Neural crest cell (in vitro differentiated cells): Measurements from ENCODE around the gene ARHGEF10L. TPM values are rescaled to one million over a fixed set of nuclear protein-coding genes. Genes with fewer than 3 reads are reported as not detected.
A peak's percentile ranks its signal among the peaks of the same experiment; 100 is the strongest.

ENCODE experiments used
- DNase-seq: peaks from one replicate; pipeline ENCODE4 v3.0.0; 2021; ENCODE audit warnings: low read depth, mixed read lengths, low spot score
- H3K27ac Mint-ChIP-seq: one replicate; pipeline ENCODE4 v1.8.0; 2021; ENCODE audit warnings: mild to moderate bottlenecking, mixed read lengths; ENCODE audit not compliant: unreplicated experiment
- H3K27me3 Mint-ChIP-seq: 2 replicates; pipeline ENCODE4 v1.8.0; 2021; ENCODE audit warnings: low read depth, mild to moderate bottlenecking, mixed read lengths
- H3K36me3 Mint-ChIP-seq: 2 replicates; pipeline ENCODE4 v1.8.0; 2021; ENCODE audit warnings: low read depth, mild to moderate bottlenecking, mixed read lengths
- H3K4me1 Mint-ChIP-seq: 2 replicates; pipeline ENCODE4 v1.8.0; 2021; ENCODE audit warnings: mixed read lengths
- H3K4me3 Mint-ChIP-seq: one replicate; pipeline ENCODE4 v1.8.0; 2021; ENCODE audit warnings: mild to moderate bottlenecking, mixed read lengths
- H3K9me3 Mint-ChIP-seq: 2 replicates; pipeline ENCODE4 v1.8.0; 2021; ENCODE audit warnings: mixed read lengths
- CTCF ChIP-seq: fragments of 200-600 bp; sonication (generic); conservative IDR thresholded peaks from 2 replicates; pipeline ENCODE4 v1.5.0; 2021; ENCODE audit warnings: antibody characterized with exemption, mild to moderate bottlenecking
- total RNA-seq: library from RNA; stranded (reverse); gene quantifications from 2 replicates; pipeline ENCODE4 v1.2.1, GENCODE V29; 2021

The ARHGEF10L gene
- total RNA-seq, 1 donor from 2014 or later: 22.2 TPM

GRCh38 chr1:17670587-17671313 lies 131.3 kb downstream of the ARHGEF10L start:
- Mint-ChIP-seq H3K4me1 (peaks cover 32% of the 10 kb centered on the region), H3K9me3 (no peaks in the 10 kb centered on the region), H3K27ac (peak overlapping the region; percentile 6)

GRCh38 chr1:17671314-17671705 lies 131.8 kb downstream of the ARHGEF10L start:
- H3K27ac Mint-ChIP-seq: peak overlapping the region; percentile 6
- no peak for DNase-seq
- TF ChIP-seq CTCF: no peak
- no peak overlapping the region for H3K4me3 Mint-ChIP-seq
- peaks cover 3% of the 10 kb centered on the region for H3K36me3 Mint-ChIP-seq
- H3K27me3 Mint-ChIP-seq: peaks cover 10% of the 10 kb centered on the region
- H3K4me1 Mint-ChIP-seq: peaks cover 32% of the 10 kb centered on the region
- no peaks in the 10 kb centered on the region for H3K9me3 Mint-ChIP-seq

More at GRCh38 chr1:17670587-17671313, 131.3 kb downstream of the ARHGEF10L start:
- DNase-seq: no peak
- H3K36me3 Mint-ChIP-seq: peaks cover 3% of the 10 kb centered on the region
- H3K27me3 Mint-ChIP-seq: peaks cover 8% of the 10 kb centered on the region
- no peak overlapping the region for H3K4me3 Mint-ChIP-seq
- no peak for TF ChIP-seq CTCF

GRCh38 chr1:17671741-17672140 lies 132.2 kb downstream of the ARHGEF10L start:
- TF ChIP-seq CTCF: peak; percentile 39
- H3K4me1 Mint-ChIP-seq: peaks cover 32% of the 10 kb centered on the region
- H3K27ac Mint-ChIP-seq: no peak overlapping the region
- H3K9me3 Mint-ChIP-seq: no peaks in the 10 kb centered on the region
- H3K27me3 Mint-ChIP-seq: peaks cover 10% of the 10 kb centered on the region
- no peak for DNase-seq
- peaks cover 3% of the 10 kb centered on the region for H3K36me3 Mint-ChIP-seq
- no peak overlapping the region for H3K4me3 Mint-ChIP-seq

GRCh38 chr1:17672226-17672625 lies 132.7 kb downstream of the ARHGEF10L start:
- Mint-ChIP-seq H3K27me3 (peaks cover 10% of the 10 kb centered on the region), H3K9me3 (no peaks in the 10 kb centered on the region), H3K4me1 (peaks cover 32% of the 10 kb centered on the region), H3K27ac (no peak overlapping the region), H3K4me3 (peak overlapping the region; percentile 47), H3K36me3 (peaks cover 3% of the 10 kb centered on the region)
- no peak for TF ChIP-seq CTCF
- no peak for DNase-seq

- Mint-ChIP-seq H3K4me3 (peak overlapping the region; percentile 15), H3K4me1 (peaks cover 32% of the 10 kb centered on the region), H3K27ac (peak overlapping the region; percentile 40), H3K9me3 (no peaks in the 10 kb centered on the region), H3K27me3 (peaks cover 10% of the 10 kb centered on the region), H3K36me3 (peaks cover 3% of the 10 kb centered on the region)
- no peak for DNase-seq
- TF ChIP-seq CTCF: no peak
Observed at GRCh38 chr1:17673329-17674072, 134.0 kb downstream of the ARHGEF10L start.
